Ascending aorta (tissue), 2 donors: Measurements from ENCODE around the gene GRK1. TPM values are rescaled to one million over a fixed set of nuclear protein-coding genes. Genes with fewer than 3 reads are reported as not detected.
A peak's percentile ranks its signal among the peaks of the same experiment; 100 is the strongest.

ENCODE experiments used
- DNase-seq, 2 donors: peaks; one replicate each; pipeline ENCODE4 v3.0.0-alpha.2; 2019; ENCODE audit warnings: low spot score in 2 of 2
- H3K27ac ChIP-seq, 2 donors: fragments of 200-600 bp; sonication (generic); one replicate each; pipeline ENCODE4 v1.5.1; 2016 to 2017; ENCODE audit warnings: mild to moderate bottlenecking in 1 of 2
- H3K27me3 ChIP-seq: fragments of 200-600 bp; sonication (generic); one replicate; pipeline ENCODE4 v1.5.1; 2017
- H3K36me3 ChIP-seq, 2 donors: fragments of 200-600 bp; sonication (generic); one replicate each; pipeline ENCODE4 v1.5.1; 2016
- H3K4me1 ChIP-seq, 2 donors: fragments of 200-600 bp; sonication (generic); one replicate each; pipeline ENCODE4 v1.5.1; 2016 to 2017; ENCODE audit warnings: mild to moderate bottlenecking in 1 of 2
- H3K4me3 ChIP-seq, 2 donors: fragments of 200-600 bp; sonication (generic); one replicate each; pipeline ENCODE4 v1.5.1; 2016 to 2017; ENCODE audit warnings: mild to moderate bottlenecking in 1 of 2
- H3K9me3 ChIP-seq, 2 donors: fragments of 200-600 bp; sonication (generic); one replicate each; pipeline ENCODE4 v1.5.1; 2016
- CTCF ChIP-seq, 3 experiments: fragments of 200-600 bp in 2 of 3; fragments of 450-650 bp in 1 of 3; sonication (generic) in 2 of 3; IDR thresholded peaks; one replicate each; pipeline ENCODE4 v1.5.1; 2016 to 2019; ENCODE audit warnings: antibody characterized with exemption in 3 of 3, mild to moderate bottlenecking in 1 of 3, moderate library complexity in 1 of 3
- intact Hi-C: fragments of 100-400 bp; cut with DNase I; formaldehyde crosslinking; loops from one replicate; pipeline ENCODE4 v1.15.1; 2023
- total RNA-seq: library from RNA; depleted of rRNA; stranded (reverse); fragments of >200 nt; gene quantifications from one replicate; pipeline ENCODE4 v1.1.0, GENCODE V29; 2016

GRK1 gene
- total RNA-seq, 1 donor from 2014 or later = not detected

DNA sequence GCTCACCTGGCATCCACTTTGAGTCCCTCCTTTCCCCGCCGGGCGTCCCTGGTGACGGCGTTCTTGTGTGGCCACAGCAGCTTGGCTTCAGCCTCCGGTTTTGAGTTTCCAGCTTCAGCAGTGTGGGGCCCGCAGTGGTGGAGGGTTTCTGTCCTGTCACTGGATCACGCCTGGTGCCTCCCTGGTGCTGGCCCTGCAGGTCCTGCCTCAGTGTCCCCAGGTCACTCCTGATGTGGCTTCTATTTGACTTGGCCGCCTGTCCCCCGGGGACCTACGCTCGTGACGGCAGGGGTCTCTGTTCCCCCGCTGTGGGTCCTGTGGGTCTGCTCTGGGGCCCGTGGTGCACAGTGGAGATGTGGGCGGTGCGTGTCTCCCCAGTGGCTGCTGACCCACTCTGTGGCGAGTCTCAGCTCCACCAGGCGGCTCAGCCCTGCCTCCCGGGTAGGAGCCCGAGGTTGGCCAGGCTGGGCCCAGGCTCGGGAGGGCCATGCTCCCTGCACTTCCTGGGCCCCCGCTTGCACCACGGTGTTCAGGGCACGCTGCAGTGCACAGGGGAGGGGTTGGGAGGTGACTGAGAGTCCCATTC lies 10.9 kb upstream of the GRK1 start:
- intact Hi-C loops = no loop called here
- no peaks in the 10 kb centered on the region for H3K36me3 ChIP-seq
- H3K27ac ChIP-seq = no peak overlapping the region
- H3K9me3 ChIP-seq = peaks cover 0 to 8% of the 10 kb centered on the region in 2 donors
- no peaks in the 10 kb centered on the region for H3K4me1 ChIP-seq
- H3K4me3 ChIP-seq = no peak overlapping the region
- DNase-seq = peak in 1 of 2 donors; percentile 60
- no peaks in the 10 kb centered on the region for H3K27me3 ChIP-seq
- no peak for TF ChIP-seq CTCF (IDR thresholded peaks at IDR 0.05)

DNA sequence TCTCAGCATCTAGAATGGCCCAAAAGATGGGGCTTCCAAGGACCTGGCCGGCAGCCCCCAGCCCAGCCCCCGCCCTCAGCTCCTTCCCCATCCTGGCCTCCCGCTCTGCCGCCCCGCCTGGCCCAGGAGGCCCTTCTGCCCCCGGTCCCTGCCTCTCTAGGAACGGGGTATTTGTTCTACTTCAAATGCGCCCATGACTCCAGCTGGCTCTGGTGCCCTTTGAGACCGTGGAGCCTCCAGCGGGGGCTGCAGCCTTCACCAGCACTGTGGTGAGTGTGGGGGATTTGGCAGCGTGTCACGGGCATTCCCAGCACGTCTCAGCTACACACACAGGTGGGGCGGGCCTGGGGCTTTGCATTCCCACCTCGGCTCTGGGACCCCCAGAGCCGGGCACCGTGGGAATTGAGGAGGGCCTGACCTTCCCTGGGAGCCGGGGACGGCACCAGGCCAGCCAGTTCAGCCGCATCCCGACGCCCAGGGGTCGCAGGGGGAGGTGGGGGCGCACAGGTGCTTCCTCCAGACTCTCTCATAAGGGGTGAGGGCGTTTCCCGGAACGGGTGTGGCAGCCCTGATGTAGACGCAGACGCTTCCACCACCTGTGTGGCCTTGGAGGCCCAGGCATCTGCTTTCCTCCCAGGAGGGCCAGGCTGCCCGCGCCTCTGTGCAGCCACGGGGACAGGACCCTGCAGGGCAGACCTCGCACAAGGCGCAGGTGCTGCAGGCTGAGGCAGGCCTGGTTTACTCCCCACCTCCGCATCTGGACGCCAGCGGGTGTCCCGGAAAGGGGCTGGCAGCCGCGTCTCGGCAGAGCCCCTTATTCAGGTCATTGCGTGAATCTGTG lies 10.0 kb upstream of the GRK1 start:
- Histone ChIP-seq H3K4me3 (no peak overlapping the region), H3K4me1 (no peaks in the 10 kb centered on the region), H3K27me3 (no peaks in the 10 kb centered on the region), H3K27ac (no peak overlapping the region), H3K9me3 (peaks cover 0 to 17% of the 10 kb centered on the region in 2 donors), H3K36me3 (no peaks in the 10 kb centered on the region)
- TF ChIP-seq CTCF (IDR thresholded peaks at IDR 0.05) = no peak
- DNase-seq = peak in 1 of 2 donors; percentile 50
- intact Hi-C loops = no loop called here

DNA sequence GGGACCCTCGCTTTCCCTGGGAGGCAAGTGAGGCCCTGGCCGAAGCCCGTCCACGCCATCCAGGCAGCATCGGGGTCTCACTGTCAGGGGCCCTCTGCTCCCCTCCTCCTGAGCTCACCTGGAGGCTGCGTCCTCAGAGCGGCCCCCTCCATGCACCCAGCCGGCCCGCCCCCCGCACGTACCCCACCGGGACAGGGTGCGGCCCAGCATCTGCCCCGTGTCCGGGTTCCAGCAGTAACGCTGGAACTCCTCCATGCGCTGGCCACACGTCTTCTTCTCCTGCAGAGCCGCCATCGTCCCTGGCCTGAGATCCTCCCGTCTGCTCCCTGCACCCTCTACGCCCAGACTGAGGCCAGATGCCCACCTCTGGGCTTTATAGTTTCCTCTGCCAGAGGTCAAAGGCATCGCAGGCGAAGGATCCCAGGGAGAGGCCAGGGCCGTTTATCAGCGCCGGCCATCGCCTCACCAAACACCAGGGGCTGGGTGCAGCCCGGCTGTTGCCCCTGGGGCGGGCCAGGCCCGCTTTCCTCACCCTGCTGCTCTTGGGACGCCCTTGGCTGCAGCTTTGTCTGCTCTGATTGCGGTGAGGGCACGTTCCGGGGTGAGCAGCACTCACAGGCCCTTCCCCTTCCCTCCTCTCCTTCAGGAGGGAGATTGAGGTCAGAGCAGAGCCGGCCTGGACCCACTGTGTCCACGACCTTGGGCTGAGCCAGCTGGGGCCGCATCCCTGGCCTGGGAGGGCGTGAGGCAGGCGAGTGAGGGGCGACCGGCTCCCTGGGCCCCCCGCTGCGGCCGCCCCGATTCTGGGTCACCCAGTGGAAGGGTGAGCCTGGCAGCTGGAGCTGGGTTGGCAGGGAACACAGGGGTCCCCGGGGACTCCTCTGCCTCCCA lies 8.9 kb upstream of the GRK1 start, which contains the start of gene ATP4B:
Gene ATP4B (minus strand): TSS at position 348 of the 891 bp plus-strand sequence. CDS start 54 bp downstream, at position 294.
- no peaks in the 10 kb centered on the region for H3K36me3 ChIP-seq
- H3K4me3 ChIP-seq = no peak within 1 kb of the TSS
- TF ChIP-seq CTCF (IDR thresholded peaks at IDR 0.05) = no peak
- intact Hi-C loops = no loop called here
- H3K9me3 ChIP-seq = peaks cover 0 to 18% of the 10 kb centered on the region in 2 donors
- no peaks in the 10 kb centered on the region for H3K4me1 ChIP-seq
- H3K27me3 ChIP-seq = no peaks in the 10 kb centered on the region
- DNase-seq = peak in 1 of 2 donors; percentile 51
- no peak within 1 kb of the TSS for H3K27ac ChIP-seq

DNA sequence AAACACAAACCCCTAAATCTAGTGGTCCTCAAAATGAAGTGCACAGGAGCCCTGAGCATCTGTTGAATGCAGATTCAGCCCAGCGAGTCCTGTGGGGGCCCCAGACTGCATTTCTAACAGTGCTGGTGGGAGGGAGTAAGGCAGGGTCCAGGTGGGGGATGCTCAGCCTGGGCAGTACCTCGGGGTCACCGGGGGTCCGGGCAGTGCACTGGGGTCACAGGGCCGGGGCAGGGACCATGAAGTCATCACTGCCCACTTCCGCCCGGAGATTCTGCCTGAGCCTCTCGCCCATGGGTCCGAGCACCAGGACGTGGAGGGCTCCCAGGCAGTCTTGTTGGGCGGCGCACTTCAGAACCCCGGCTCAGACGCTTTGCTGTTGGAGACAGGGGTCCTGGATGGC lies 8.2 kb upstream of the GRK1 start:
- DNase-seq = peak in 1 of 2 donors; percentile 58
- H3K4me3 ChIP-seq = no peak overlapping the region
- no peak overlapping the region for H3K27ac ChIP-seq
- H3K4me1 ChIP-seq = no peaks in the 10 kb centered on the region
- peaks cover 0 to 18% of the 10 kb centered on the region in 2 donors for H3K9me3 ChIP-seq
- intact Hi-C loops = no loop called here
- H3K36me3 ChIP-seq = no peaks in the 10 kb centered on the region
- H3K27me3 ChIP-seq = no peaks in the 10 kb centered on the region
- no peak for TF ChIP-seq CTCF (IDR thresholded peaks at IDR 0.05)

DNA sequence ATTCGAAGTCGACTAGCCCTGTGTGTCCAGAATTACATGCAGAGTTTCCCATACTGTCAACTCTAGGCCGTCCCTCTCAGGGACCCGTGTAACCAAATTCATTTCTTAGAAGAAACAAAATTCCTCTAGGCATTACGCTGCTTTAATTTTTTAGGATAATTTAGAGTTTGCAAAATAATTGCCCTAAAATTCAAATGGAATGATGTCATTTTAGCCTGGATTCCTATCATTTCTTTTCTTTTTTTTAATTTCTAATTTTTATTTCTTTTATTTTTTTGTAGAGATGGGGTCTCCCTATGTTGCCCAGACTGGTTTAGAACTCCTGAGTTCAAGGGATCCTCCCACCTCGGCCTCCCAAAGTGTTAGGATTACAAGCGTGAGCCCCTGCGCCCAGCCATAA lies 7.7 kb upstream of the GRK1 start:
- no peaks in the 10 kb centered on the region for H3K4me1 ChIP-seq
- intact Hi-C loops = no loop called here
- H3K27me3 ChIP-seq = no peaks in the 10 kb centered on the region
- H3K27ac ChIP-seq = no peak overlapping the region
- H3K36me3 ChIP-seq = no peaks in the 10 kb centered on the region
- no peak for DNase-seq
- peaks cover 0 to 18% of the 10 kb centered on the region in 2 donors for H3K9me3 ChIP-seq
- no peak overlapping the region for H3K4me3 ChIP-seq
- TF ChIP-seq CTCF (IDR thresholded peaks at IDR 0.05) = no peak
